ENCODE data around the gene COL4A4.

COL4A4 gene

GRCh38 chr2:226978300-226978699, 185.7 kb downstream of the COL4A4 start:
- no peak for FAIRE-seq

GRCh38 chr2:226977775-226978190, 186.2 kb downstream of the COL4A4 start:
- no peak for FAIRE-seq

- FAIRE-seq, result no peak
Measured at GRCh38 chr2:226973816-226974215, 190.2 kb downstream of the COL4A4 start.

- no peak for FAIRE-seq
Measured at GRCh38 chr2:226971770-226972169, 192.2 kb downstream of the COL4A4 start.

- no peak for FAIRE-seq
Measured at GRCh38 chr2:226971084-226971483, 192.9 kb downstream of the COL4A4 start.

GRCh38 chr2:226970362-226970761, 193.6 kb downstream of the COL4A4 start:
- no peak for FAIRE-seq

GRCh38 chr2:226969417-226970080, 194.5 kb downstream of the COL4A4 start:
- FAIRE-seq, result no peak

GRCh38 chr2:226965376-226965775, 198.6 kb downstream of the COL4A4 start:
- no peak for FAIRE-seq

GRCh38 chr2:226963528-226963927, 200.5 kb downstream of the COL4A4 start:
- no peak for FAIRE-seq

- FAIRE-seq, result no peak
Measured at GRCh38 chr2:226962176-226962773, 201.7 kb downstream of the COL4A4 start.

GRCh38 chr2:226959418-226959817, 204.6 kb downstream of the COL4A4 start:
- FAIRE-seq, result no peak

- FAIRE-seq, result no peak
Measured at GRCh38 chr2:226956659-226957058, 207.3 kb downstream of the COL4A4 start.

GRCh38 chr2:226953826-226954225, 210.2 kb downstream of the COL4A4 start:
- FAIRE-seq, result no peak

- no peak for FAIRE-seq
Measured at GRCh38 chr2:226953206-226953605, 210.8 kb downstream of the COL4A4 start.

Data from TTC549 (cell line).